ENCODE data around the gene METTL27.

- no peak for TF ChIP-seq CTCF (IDR thresholded peaks at IDR 0.05)
- no peak for TF ChIP-seq POLR2A (IDR thresholded peaks at IDR 0.05)
Observed at GRCh38 chr7:73832806-73833205, 9.5 kb downstream of the METTL27 start.
